ENCODE data around the gene HRH4.

HRH4 gene

DNA sequence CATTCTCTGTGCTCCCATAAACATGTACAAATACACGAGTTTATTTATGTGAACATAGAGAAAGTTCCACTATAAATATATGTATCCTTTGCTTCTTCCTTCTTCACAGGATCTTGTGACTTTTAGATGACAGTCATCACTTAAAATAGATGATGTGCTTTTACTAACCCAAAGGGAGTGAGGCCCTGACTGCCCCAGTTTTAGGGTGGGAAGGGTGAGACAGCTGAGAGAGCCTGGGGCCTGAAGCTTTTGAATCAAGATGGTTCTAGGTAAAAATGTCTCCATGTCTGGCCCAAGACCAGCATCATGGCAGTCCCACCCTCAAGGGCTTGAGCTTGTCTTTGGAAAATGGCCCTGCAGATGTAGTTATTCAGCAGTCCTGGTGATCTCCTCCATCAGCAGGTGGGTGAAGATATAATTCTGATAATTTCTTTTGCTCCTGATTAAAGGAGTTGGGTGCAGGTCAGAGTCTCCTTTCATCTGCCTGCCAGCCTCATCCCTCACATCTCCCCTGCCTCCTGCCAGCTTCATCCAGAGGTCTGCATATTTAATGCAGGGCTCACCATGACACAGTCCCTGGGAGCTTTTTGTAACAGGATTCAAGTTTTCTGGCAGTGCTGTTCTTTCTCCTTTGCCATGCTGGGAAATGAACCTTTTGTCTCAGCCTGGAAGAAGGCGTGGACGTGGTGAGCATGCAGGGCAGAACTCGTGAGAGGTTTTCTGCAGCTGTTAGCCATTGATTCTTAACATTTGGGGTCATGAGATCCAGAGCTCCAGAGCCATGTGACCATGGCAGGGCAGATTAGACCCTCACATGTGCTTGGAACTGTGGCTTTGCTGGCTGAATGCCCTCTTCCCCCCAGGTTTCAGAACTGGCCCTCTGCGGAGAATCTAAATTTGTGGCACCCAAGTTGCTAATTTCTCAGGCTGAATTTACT, 2.7 kb downstream of the HRH4 start:
- no peaks in the 10 kb centered on the region for H3K9me3 ChIP-seq
- peak overlapping the region; percentile 84 for H3K27ac ChIP-seq
- TF ChIP-seq, protein P1, sequence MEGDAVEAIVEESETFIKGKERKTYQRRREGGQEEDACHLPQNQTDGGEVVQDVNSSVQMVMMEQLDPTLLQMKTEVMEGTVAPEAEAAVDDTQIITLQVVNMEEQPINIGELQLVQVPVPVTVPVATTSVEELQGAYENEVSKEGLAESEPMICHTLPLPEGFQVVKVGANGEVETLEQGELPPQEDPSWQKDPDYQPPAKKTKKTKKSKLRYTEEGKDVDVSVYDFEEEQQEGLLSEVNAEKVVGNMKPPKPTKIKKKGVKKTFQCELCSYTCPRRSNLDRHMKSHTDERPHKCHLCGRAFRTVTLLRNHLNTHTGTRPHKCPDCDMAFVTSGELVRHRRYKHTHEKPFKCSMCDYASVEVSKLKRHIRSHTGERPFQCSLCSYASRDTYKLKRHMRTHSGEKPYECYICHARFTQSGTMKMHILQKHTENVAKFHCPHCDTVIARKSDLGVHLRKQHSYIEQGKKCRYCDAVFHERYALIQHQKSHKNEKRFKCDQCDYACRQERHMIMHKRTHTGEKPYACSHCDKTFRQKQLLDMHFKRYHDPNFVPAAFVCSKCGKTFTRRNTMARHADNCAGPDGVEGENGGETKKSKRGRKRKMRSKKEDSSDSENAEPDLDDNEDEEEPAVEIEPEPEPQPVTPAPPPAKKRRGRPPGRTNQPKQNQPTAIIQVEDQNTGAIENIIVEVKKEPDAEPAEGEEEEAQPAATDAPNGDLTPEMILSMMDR (IDR thresholded peaks at IDR 0.05): no peak
- peaks cover 81 to 84% of the 10 kb centered on the region in 2 experiments for H3K4me1 ChIP-seq (ENCODE audit: control insufficient read depth in 1 of 2, insufficient read depth in 1 of 2, low read depth in 1 of 2, low read length in 1 of 2)
- peak overlapping the region; percentile 55 to 58 for H3K4me3 ChIP-seq (ENCODE audit: low read depth in 1 of 2, low read length in 1 of 2)
- no peaks in the 10 kb centered on the region for H3K36me3 ChIP-seq
- H3K27me3 ChIP-seq: no peaks in the 10 kb centered on the region

GRCh38 chr18:24465486-24465885, 5.0 kb downstream of the HRH4 start:
- Histone ChIP-seq H3K4me3 (ENCODE audit: low read depth in 1 of 2, low read length in 1 of 2) (peak overlapping the region; percentile 47), H3K36me3 (no peaks in the 10 kb centered on the region), H3K27me3 (no peaks in the 10 kb centered on the region), H3K4me1 (ENCODE audit: control insufficient read depth in 1 of 2, insufficient read depth in 1 of 2, low read depth in 1 of 2, low read length in 1 of 2) (peaks cover 69 to 73% of the 10 kb centered on the region in 2 experiments), H3K27ac (peak overlapping the region; percentile 84), H3K9me3 (no peaks in the 10 kb centered on the region)
- TF ChIP-seq, protein P1 (IDR thresholded peaks at IDR 0.05): no peak

DNA sequence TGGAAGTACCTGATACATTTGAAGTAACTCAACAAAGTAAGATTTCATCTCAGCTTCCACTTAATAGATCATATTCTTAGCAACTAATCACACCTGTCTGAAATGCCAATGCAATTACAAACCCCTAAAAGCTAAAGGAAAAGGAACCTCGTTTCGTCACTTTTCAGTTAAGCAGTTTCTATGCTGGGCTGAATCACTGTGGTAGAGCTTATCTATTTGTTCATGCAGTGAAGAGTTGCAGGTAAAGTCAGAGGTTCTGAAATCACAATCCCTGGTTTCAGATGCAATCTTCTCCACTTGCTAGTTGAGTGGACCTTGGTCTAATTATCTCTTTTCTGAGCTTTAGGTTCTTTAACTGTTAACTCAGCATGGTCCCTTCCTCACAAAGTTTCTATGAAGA, 6.3 kb downstream of the HRH4 start:
- Histone ChIP-seq H3K4me1 (ENCODE audit: control insufficient read depth in 1 of 2, insufficient read depth in 1 of 2, low read depth in 1 of 2, low read length in 1 of 2) (peaks cover 56 to 60% of the 10 kb centered on the region in 2 experiments), H3K27me3 (no peaks in the 10 kb centered on the region), H3K27ac (peak overlapping the region; percentile 84), H3K9me3 (no peaks in the 10 kb centered on the region), H3K4me3 (ENCODE audit: low read depth in 1 of 2, low read length in 1 of 2) (no peak overlapping the region), H3K36me3 (no peaks in the 10 kb centered on the region)
- TF ChIP-seq, protein P1 (IDR thresholded peaks at IDR 0.05): no peak

- Histone ChIP-seq H3K4me3 (ENCODE audit: low read depth in 1 of 2, low read length in 1 of 2) (no peak overlapping the region), H3K36me3 (no peaks in the 10 kb centered on the region), H3K27ac (no peak overlapping the region), H3K9me3 (no peaks in the 10 kb centered on the region), H3K27me3 (no peaks in the 10 kb centered on the region), H3K4me1 (ENCODE audit: control insufficient read depth in 1 of 2, insufficient read depth in 1 of 2, low read depth in 1 of 2, low read length in 1 of 2) (peaks cover 38 to 45% of the 10 kb centered on the region in 2 experiments)
- TF ChIP-seq, protein P1 (IDR thresholded peaks at IDR 0.05): no peak
Measured at GRCh38 chr18:24470022-24470618, 9.7 kb downstream of the HRH4 start.

DNA sequence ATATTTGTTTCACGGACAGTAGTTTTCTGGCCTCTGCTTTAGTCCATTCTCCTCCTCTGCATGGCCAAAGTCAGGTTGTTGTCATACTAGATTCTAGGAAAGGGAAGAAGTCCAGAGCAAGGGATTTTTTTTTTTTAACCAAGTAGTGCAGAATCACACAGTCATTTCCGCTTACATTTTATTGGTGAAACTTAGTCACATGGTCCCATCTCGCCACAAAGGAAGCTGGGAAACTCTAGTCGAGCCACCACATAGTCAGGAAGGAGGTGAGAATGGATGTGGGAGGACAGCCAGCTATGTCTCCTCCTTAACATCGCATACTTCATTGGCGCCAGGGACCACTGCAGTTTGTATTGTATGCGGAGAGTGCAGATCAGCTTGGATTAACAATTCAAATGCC, 10.4 kb downstream of the HRH4 start:
- TF ChIP-seq, protein P1 (IDR thresholded peaks at IDR 0.05): no peak
- peaks cover 36 to 44% of the 10 kb centered on the region in 2 experiments for H3K4me1 ChIP-seq (ENCODE audit: control insufficient read depth in 1 of 2, insufficient read depth in 1 of 2, low read depth in 1 of 2, low read length in 1 of 2)
- H3K36me3 ChIP-seq: no peaks in the 10 kb centered on the region
- H3K9me3 ChIP-seq: no peaks in the 10 kb centered on the region
- no peak overlapping the region for H3K27ac ChIP-seq
- no peaks in the 10 kb centered on the region for H3K27me3 ChIP-seq
- H3K4me3 ChIP-seq (ENCODE audit: low read depth in 1 of 2, low read length in 1 of 2): no peak overlapping the region
